ENCODE results near the gene ECI1. TPM values are rescaled to one million over a fixed set of nuclear protein-coding genes. Genes with fewer than 3 reads are reported as not detected.

The ECI1 gene
- total RNA-seq, 1 experiment from 2014 or later, result 83.9 TPM

DNA sequence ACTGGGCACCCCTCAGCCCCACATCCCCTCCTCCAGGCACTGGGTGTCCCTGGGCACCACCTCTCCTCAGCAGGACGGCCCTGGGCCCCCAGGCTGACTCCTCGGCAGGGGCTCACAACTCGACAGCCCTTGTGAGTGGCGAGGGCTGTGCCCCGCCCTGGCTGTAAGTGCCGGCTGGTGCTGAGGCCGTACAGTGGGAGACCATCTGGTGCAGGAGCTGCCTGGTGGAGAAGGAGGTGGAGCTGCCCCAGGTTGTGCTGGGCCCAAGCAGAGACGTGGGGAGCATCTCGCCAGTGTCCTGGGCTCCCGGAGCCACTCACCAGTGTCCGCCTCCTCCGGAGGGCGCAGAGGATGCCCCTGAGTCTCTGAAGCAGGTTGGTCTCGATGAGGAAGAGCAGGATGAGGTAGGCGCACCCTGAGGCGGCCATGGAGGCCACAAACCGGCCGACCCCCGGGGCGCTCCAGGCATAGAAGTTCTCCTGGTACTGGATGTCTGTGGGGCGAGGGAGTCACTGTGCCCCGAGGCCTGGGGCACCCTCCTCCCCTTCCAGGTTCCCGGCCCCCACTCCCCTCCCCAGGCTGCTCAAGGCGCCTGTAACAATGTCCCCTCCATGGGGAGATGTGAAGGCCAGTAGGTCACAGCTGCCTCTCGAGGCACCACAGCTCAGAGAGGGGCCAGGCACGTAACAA lies 31.6 kb upstream of the ECI1 start:
- Histone ChIP-seq H3K4me3 (no peak overlapping the region), H3K27me3 (no peaks in the 10 kb centered on the region), H3K9me3 (no peaks in the 10 kb centered on the region), H3K36me3 (no peaks in the 10 kb centered on the region)
- DNase-seq, result no peak

DNA sequence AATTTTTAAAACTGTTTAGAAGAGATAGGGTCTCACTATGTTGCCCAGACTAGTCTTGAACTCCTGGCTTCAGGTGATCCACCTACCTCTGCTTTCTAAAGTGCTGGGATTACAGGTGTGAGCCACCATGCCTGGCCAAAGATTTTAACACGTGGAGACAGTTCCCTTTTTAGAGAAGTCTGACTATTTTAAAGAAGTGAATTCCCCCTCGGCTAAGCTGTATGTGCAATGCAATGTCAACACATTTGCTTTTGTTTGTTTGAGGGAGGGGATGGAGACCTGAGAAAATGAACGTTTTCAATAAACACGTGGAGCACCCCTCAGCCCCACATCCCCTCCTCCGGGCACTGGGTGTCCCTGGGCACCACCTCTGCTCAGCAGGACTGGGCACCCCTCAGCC lies 30.9 kb upstream of the ECI1 start:
- no peaks in the 10 kb centered on the region for H3K9me3 ChIP-seq
- no peak overlapping the region for H3K4me3 ChIP-seq
- no peak for DNase-seq
- no peaks in the 10 kb centered on the region for H3K36me3 ChIP-seq
- no peaks in the 10 kb centered on the region for H3K27me3 ChIP-seq

DNA sequence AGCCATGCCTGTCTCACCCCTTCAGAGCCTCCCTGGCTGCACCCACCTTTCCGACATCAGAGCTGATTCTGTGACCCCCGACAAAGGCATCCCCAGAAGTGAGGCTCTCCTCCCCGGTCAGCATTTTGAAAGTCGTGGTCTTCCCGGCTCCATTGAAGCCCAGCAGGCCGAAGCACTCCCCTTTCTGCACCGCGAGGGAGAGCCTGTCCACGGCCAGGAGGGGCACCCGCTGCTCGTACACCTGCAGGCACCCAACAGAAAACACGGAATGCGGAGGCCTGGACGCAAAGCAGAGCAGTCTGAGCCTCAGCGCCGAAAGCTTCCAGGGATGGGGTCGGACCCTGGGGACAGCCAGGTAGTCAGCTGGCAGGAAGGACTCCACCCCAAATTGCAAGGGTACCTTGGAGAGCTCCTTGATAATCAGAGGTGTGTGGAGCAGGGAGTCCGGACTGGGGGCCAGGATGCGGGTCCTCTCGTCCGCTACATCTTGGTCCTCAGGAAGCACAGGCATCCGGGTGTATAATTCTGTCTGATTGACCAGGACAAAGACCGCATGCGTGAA lies 29.7 kb upstream of the ECI1 start:
- no peak for DNase-seq
- Histone ChIP-seq H3K36me3 (no peaks in the 10 kb centered on the region), H3K27me3 (no peaks in the 10 kb centered on the region), H3K9me3 (no peaks in the 10 kb centered on the region), H3K4me3 (no peak overlapping the region)

DNA sequence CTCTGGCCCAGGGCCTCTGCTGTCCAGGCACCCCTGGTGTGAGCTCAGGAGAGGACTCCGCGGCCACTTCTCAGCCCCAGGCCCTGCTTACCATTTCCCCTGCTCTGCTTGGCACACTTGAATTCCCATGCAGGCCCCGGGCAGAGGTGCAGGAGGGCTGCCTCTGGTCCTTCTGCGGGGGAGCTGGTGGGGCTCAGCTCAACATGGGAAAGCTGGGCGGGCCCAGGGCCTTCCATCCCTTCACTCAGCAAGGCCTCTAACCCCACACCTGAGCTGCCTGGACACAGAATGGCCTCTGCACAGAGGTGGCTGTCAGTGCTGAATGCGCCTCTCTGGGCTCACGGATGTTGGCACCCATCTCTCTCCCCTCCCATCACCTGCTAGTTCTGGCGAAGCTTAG lies 29.1 kb upstream of the ECI1 start:
- no peak for DNase-seq

DNA sequence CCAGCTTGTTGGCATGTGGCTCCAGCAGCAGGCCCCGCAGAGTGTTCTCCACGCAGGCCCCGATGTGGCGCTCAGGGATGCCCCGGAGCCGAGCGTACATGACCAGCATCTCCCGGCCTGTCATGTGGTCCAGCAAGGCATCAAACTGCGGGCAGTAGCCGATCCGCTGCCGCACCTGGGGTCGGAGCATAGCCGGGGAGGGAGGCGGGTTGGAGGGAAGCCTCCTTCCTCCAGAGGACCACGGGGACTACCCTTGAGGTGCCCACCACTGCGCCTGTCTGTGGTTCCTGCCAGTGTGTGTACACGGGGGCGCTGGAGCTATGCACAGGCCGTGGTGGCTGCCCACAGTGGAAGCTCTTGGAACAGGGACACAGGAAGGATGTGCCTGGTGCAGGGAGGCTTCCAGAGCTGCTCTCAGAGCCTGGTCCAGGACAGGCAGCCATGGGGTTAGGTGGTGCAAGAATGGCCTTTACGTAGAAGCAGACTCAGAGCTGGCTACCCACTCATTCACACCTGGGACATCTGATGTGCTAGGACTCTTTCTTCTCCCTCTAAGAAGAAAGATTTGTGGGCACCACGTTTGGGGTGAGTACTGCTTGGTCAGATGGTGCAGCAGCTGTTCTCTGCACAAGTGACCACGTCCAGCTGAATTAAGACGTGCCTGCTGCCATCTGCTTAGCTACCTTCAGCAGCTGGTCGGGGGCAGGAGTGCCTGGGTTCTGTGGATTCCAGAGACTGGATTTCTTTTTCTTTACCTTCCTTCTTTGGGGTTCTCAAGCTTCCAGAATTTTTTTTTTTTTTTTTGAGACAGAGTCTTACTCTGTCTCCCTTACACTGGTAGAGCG lies 27.8 kb upstream of the ECI1 start:
- no peaks in the 10 kb centered on the region for H3K36me3 ChIP-seq
- no peak for DNase-seq
- H3K4me3 ChIP-seq, result no peak overlapping the region
- no peaks in the 10 kb centered on the region for H3K27me3 ChIP-seq
- no peaks in the 10 kb centered on the region for H3K9me3 ChIP-seq

More for the DNA sequence above, 29.1 kb upstream of the ECI1 start:
- Histone ChIP-seq H3K4me3 (no peak overlapping the region), H3K27me3 (no peaks in the 10 kb centered on the region), H3K36me3 (no peaks in the 10 kb centered on the region), H3K9me3 (no peaks in the 10 kb centered on the region)

DNA sequence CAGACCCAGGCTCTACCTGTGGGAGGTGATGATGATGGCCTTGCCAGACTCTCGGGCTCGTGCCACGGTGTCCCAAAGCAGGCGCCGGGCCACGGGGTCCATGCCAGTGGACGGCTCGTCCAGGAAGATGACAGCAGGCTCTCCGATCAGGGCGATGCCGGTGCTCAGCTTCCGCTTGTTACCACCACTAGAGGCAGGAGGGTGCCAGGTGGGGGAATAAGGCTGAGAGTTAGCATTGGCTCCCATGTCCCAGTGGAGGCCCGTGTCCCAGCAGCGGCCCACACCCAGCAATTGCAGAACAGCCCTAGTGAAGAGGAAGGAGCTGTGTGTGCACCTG lies 26.9 kb upstream of the ECI1 start:
- no peaks in the 10 kb centered on the region for H3K36me3 ChIP-seq
- no peaks in the 10 kb centered on the region for H3K27me3 ChIP-seq
- no peaks in the 10 kb centered on the region for H3K9me3 ChIP-seq
- no peak overlapping the region for H3K4me3 ChIP-seq
- DNase-seq, result no peak

DNA sequence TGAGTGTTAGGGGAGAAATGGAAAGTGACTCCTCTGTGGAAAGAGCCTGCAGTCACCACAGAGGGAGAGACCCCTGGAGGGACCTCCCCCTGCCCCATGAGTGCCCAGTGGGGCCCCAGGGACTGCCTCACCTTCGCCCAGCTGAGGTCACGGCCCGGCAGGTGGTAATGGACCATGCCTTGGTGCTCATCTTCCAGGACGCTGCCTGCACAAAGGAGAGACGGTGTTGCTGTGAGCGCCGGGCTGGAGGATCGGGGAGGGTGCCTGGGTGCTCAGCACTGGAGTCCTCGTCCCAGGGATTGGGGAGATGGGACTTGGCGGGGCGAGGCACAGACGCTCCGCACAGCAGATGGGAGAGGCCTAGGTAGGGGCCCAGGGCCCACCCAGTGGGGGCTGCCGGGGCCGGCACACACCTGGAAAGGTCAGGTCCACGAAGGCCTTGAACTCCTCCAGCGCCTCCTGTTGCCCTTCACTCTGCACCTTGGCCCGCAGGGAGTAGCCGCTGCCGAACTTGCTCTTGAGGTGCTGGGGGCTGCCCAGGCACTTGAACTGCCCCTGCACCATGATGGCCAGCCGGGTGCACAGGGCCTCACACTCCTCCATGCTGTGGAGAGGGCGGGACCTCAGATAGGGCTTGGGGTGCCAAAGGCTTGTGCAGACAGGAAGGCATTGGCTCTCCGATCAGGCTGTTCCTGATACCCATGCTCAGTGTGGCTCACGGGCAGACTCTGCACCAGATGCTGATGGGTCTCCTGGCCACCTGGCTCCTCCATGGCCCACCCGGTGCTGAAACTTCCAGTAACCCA lies 26.3 kb upstream of the ECI1 start:
- Histone ChIP-seq H3K9me3 (no peaks in the 10 kb centered on the region), H3K4me3 (no peak overlapping the region), H3K27me3 (no peaks in the 10 kb centered on the region), H3K36me3 (no peaks in the 10 kb centered on the region)
- no peak for DNase-seq

DNA sequence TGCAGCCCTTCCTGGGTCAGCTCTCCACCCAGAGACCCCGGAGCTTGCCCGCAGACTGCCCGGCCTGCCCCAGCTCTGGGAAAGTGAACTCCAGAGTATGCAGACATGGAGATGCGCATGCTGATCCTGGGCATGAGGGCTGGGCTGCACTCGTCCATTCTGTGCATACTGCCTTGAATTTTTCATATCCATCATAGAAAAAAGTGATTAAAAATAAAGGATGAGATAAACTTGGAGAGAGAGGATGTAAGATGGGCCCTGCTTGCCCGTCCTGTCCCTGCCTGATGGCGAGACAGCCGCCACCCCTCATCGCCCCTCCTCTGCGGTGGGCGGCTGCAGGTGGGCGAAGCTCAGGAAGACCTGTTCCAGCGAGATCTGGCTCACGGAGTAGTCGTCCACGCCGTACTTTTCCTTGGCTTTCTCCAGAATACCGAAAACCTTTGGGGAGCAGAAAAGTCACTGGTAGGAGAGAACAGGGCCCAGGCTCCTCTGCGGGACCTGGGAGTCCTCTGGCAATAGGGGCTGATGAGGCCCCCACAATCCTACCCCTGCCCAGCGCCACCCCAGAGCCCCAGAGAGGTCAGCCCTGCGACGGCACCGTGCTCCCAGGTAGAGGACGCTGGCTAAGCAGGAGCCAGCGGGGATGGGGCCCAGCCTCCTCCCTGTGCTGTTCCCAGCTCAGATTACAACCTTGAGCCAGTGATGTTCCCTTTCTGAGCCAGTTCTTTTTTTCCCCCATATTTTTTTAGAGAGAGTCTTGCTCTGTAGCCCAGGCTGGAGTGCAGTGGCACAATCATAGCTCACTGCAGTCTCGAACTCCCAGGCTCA lies 25.2 kb upstream of the ECI1 start:
- H3K9me3 ChIP-seq, result no peaks in the 10 kb centered on the region
- no peak for DNase-seq
- H3K36me3 ChIP-seq, result no peaks in the 10 kb centered on the region
- no peak overlapping the region for H3K4me3 ChIP-seq
- no peaks in the 10 kb centered on the region for H3K27me3 ChIP-seq

DNA sequence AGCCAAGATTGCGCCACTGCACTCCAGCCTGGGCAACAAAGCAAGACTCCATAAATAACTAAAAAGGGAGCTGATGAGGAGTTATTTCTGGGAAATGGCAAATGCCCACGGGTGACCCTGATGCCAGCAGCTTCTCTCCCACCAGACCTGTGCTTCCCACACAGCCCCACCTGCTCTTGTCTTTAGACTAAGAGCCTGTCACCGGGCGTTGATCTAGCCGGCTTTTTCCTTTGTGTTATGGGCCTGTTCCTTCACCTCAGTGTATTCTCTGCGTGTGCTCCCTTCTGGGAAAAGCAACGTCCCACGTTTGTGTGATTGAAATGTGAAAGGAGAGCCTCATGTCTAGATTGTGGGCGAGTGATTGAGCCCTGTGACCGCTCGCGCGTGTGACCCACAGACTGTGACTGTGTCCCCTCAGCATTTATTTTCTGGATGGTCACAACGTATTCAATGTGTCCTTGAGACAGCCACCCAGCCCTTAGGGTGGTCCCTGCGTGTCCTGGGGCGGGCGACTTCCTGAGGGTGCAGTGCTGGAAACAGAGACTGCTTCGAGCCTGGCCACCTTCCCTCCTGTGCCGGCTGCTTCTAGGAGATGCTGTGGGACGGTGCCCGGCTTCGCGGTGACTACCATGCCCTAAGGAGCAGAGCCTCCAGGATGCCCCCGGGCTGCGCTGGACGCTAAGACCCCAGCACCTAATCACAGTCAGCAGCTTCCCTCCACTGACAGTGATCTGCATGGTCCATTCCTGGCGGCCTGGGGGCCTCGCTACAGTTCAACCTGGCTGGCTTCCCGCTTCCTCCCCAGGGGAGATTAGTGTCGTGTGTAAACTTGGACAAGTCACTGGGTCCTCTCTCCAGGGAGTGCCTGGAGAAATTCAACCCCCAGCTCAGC lies 24.3 kb upstream of the ECI1 start:
- Histone ChIP-seq H3K36me3 (no peaks in the 10 kb centered on the region; the same call in 1 of the 2 replicates), H3K9me3 (no peaks in the 10 kb centered on the region), H3K27me3 (no peaks in the 10 kb centered on the region), H3K4me3 (no peak overlapping the region)
- DNase-seq, result no peak

DNA sequence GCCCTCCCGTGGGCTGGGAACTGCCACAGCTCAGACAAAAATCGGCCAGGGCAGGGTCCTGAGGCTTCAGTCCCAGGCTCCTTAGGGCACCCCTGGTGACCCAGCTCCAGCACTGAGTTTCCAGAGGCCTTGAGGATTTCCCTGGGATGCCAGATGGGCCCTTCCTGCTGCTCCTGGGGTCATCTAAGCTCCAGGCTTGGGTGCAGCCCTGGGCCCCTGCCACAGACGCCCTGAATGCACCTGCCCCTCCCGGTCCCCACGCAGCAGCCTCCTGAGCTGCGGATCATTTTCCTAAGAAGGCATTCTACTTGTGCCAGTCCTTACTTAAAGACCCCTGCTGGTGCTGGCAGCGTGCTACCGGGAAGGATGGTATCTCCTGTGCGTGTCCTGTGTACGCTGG lies 22.5 kb upstream of the ECI1 start:
- DNase-seq, result no peak
- H3K36me3 ChIP-seq, result no peaks in the 10 kb centered on the region; the same call in 1 of the 2 replicates
- H3K9me3 ChIP-seq, result no peaks in the 10 kb centered on the region
- H3K27me3 ChIP-seq, result no peaks in the 10 kb centered on the region
- no peak overlapping the region for H3K4me3 ChIP-seq

DNA sequence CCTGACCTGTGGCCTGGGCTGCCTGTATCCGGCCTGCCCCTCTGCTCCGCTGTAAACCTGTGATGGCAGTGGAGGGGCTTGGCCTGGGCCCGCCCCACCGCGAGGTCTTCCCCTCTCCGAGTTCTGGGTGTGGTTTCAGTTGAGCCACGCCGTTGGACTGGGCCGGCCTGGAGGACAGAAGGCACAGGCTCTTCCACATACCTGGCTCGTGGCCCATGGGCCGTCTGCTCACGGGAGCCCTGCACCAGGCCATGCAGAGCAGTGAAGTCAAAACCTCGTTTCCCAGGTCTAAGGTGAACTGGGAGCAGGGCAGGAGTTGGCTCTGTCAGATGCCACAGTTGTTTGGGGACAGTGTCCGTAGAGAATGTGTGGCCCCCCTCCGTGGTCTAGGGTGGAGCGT lies 22.1 kb upstream of the ECI1 start:
- DNase-seq, result no peak
- Histone ChIP-seq H3K4me3 (no peak overlapping the region), H3K9me3 (no peaks in the 10 kb centered on the region), H3K36me3 (no peaks in the 10 kb centered on the region; the same call in 1 of the 2 replicates), H3K27me3 (no peaks in the 10 kb centered on the region)

DNA sequence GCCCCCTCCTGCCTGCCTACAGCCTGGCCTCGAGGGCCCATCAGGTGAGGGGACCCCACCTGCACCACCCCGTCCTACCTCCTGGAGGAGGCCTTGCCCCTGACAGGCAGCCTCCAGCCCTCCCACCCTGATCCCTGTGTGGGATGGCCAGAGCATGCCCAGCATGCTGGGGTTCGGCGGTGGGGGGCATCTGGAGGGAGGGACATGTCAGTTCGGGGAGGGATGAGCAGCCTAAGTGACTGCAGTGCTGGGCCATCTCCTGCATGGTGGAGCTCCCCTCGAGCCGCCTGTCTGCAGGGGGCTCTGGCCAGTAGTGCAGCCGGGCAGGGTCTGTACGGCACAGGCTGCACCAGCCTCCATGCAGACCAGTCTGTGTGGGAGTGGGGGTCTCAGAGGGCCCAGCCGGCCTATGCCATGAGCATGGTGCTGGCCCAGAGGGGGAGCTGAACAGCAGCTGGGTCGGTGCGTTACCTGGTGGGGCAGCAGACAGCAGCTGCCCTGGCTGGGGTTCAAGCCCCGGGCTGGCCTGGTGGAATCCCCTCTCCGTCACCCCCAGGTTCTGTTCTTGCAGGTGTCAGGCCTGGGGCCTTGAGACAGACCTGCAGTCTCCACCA lies 20.6 kb upstream of the ECI1 start:
- Histone ChIP-seq H3K9me3 (no peaks in the 10 kb centered on the region), H3K27me3 (no peaks in the 10 kb centered on the region)
- DNase-seq, result no peak

DNA sequence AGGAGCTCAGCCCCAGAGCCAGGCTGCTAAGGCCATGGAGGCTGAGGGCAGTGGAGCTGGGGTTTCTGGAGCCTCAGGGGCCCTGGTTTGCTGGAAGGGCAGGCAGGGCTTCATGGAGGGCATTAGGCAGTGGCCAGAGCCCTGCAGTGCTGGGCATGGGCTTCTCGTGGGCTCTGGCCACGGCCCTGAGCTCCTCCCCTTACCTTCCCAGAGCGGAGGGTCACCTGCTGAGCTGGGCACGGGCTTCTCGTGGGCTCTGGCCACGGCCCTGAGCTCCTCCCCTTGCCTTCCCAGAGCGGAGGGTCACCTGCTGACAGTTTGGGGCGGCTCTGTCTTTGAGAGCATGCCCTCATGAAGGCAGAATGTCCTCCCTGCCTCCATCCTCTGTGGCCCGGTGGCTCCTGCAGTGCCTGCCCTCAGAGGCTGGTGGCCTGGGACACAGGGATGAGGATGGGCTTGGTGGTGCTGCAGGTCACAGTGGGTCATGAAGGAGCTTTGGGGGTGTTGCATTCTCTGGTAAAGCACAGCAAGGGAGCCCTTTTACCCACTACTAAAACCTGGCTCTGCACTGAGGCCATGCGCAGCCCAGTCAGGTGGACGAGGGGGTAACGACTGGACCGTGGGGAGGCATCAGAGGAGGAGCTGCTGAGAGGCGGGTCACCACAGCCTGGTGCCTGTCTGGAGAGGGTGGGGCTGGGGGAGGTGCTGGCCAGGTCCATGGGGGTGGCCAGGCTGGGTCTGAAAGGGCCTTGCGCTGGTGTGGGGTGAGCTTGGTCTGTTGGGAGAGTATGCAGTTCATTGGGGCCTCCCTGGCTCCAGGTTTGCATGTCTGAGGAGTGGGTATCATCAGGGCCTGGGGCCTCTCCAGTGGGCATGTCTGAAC lies 19.4 kb upstream of the ECI1 start:
- no peak for DNase-seq
- no peak overlapping the region for H3K4me3 ChIP-seq
- peaks cover 14% of the 10 kb centered on the region for H3K36me3 ChIP-seq
- H3K9me3 ChIP-seq, result no peaks in the 10 kb centered on the region
- H3K27me3 ChIP-seq, result no peaks in the 10 kb centered on the region

More for the DNA sequence above, 20.6 kb upstream of the ECI1 start:
- Histone ChIP-seq H3K4me3 (no peak overlapping the region), H3K36me3 (peaks cover 3% of the 10 kb centered on the region)

DNA sequence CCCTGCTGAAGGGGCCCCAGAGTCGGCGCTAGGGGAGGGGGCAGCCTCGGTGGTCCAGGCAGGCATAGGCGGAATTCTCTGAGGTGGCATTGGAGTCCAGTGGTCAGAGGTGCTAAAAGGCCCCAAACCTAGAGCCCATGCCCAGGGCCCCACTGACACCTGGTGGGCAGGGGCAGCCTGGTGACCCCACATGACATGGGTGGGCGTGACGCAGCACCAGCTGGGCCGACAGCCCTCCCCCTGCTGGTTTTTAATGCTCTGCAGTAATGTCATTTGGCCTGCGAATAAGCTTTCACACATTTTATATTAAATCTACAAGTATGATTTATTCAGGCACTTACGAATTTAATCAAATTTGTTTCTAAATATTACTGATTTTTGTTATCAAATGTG lies 18.7 kb upstream of the ECI1 start:
- Histone ChIP-seq H3K36me3 (peaks cover 22% of the 10 kb centered on the region), H3K27me3 (no peaks in the 10 kb centered on the region), H3K4me3 (no peak overlapping the region; the same call in 1 of the 2 replicates), H3K9me3 (no peaks in the 10 kb centered on the region)
- DNase-seq, result no peak

Data from MG63 (cell line).